BLaER1 treated with 17β-estradiol and CSF1 and Interleukin-3, amounts not matched to agents 10 nM and 100 nM (cell line): ENCODE data around the gene HVCN1.

Experiments used
- H3K27ac ChIP-seq, 11 experiments: shearing (Covaris generic); formaldehyde crosslinking; 2 replicates each; pipeline ENCODE4 v1.8.1; 2022
- H3K27me3 ChIP-seq, 11 experiments: shearing (Covaris generic); formaldehyde crosslinking; 2 replicates each; pipeline ENCODE4 v1.8.1; 2022
- H3K36me3 ChIP-seq, 11 experiments: shearing (Covaris generic); formaldehyde crosslinking; 2 replicates each; pipeline ENCODE4 v1.8.1; 2022
- H3K4me1 ChIP-seq, 10 experiments: shearing (Covaris generic); formaldehyde crosslinking; 2 replicates each; pipeline ENCODE4 v1.8.1; 2022
- H3K4me2 ChIP-seq, 11 experiments: shearing (Covaris generic); formaldehyde crosslinking; 2 replicates each; pipeline ENCODE4 v1.8.1; 2022
- H3K4me3 ChIP-seq, 10 experiments: shearing (Covaris generic); formaldehyde crosslinking; 2 replicates each; pipeline ENCODE4 v1.8.1; 2022
- H3K9ac ChIP-seq, 11 experiments: shearing (Covaris generic); formaldehyde crosslinking; 2 replicates each; pipeline ENCODE4 v1.8.1; 2022
- H3K9me3 ChIP-seq, 11 experiments: shearing (Covaris generic); formaldehyde crosslinking; replicated peaks in 1 of 11; 2 replicates each; pipeline ENCODE4 v1.8.1; 2022
- H4K20me1 ChIP-seq, 11 experiments: shearing (Covaris generic); formaldehyde crosslinking; 2 replicates each; pipeline ENCODE4 v1.8.1; 2022
- Cebpa-rat ChIP-seq, 11 experiments: shearing (Covaris generic); IDR thresholded peaks; 2 replicates each; pipeline ENCODE4 v1.8.1; 2022

HVCN1 gene

DNA sequence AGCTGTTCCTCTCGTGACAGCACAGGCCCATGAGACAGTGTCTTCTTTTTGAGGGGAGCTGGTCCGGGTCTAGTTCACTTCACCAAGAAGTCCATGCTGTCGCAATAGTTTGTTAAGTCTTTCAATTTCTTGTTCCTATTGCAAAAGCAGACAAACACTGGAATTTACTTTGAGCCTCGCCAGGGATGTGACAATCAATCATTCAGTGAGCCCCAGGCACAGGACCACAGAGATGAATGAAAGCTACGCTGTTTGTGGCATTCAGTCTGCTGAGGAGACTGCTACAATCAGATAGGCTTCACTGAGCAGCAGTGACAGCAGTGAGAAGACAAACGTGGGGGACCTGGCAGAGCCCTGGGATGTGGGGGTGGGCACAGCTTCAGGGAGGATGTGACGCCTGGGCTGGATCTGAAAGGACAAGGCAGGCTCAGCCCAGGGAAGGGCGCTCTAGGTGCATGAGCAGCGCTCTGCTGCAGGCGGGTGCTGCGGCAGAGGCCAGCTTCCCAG is 39.5 kb downstream of the HVCN1 start:
- peak in 5 of 11 experiments; percentile 45 to 92 (median 57); a peak in 6 of 22 replicates for TF ChIP-seq Cebpa-rat (IDR thresholded peaks at IDR 0.05)
- H3K4me1 ChIP-seq: peaks cover 43 to 98% (median 85%) of the 10 kb centered on the region in 10 experiments
- H3K9ac ChIP-seq: peak overlapping the region; percentile 7 to 79 (median 57); a peak in 17 of 22 replicates
- no peaks in the 10 kb centered on the region for H3K9me3 ChIP-seq
- H3K27me3 ChIP-seq: no peaks in the 10 kb centered on the region
- peak overlapping the region in 10 of 11 experiments; percentile 7 to 92 (median 70); a peak in 18 of 22 replicates for H3K27ac ChIP-seq
- H3K4me2 ChIP-seq: peak overlapping the region; percentile 59 to 83 (median 77)
- 0 out of 22 replicates have a peak, but pooled peaks cover 0 to 4% (median 0%) of the 10 kb centered on the region in 11 experiments for H4K20me1 ChIP-seq
- no peak overlapping the region; a peak in 1 of 20 replicates for H3K4me3 ChIP-seq
- peaks cover 19 to 71% (median 57%) of the 10 kb centered on the region in 11 experiments for H3K36me3 ChIP-seq

DNA sequence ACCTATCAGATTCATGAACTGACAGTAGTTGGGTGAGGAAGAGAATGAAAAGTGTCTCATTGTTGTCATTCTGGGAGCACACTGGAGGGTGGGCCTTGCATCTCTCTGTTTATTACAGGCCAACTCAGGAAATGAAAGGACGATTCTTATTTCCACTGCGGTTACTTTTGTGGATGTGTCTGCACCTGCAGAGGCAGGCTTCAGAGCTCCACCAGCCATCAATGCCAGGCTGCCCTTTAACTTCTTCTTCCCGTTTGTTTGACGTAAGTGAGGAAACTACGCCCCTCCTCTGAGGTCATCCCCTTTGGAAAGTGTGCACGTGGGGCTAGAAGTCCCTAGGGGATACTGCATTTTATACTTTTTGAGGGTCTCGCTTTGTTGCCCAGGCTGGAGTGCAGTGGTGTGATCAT is 41.3 kb downstream of the HVCN1 start:
- Histone ChIP-seq H4K20me1 (0 out of 22 replicates have a peak, but pooled peaks cover 0 to 4% (median 0%) of the 10 kb centered on the region in 11 experiments), H3K4me3 (peak overlapping the region in 2 of 10 experiments; percentile 5 to 35; a peak in 2 of 20 replicates), H3K27ac (peak overlapping the region in 9 of 11 experiments; percentile 5 to 92 (median 73); a peak in 18 of 22 replicates), H3K4me1 (peaks cover 49 to 100% (median 89%) of the 10 kb centered on the region in 10 experiments), H3K36me3 (peaks cover 19 to 53% (median 42%) of the 10 kb centered on the region in 11 experiments), H3K4me2 (peak overlapping the region; percentile 59 to 83 (median 77)), H3K9ac (peak overlapping the region in 7 of 11 experiments; percentile 1 to 75 (median 67); a peak in 11 of 22 replicates), H3K27me3 (no peaks in the 10 kb centered on the region), H3K9me3 (no peaks in the 10 kb centered on the region)
- no peak for TF ChIP-seq Cebpa-rat (IDR thresholded peaks at IDR 0.05)

- H3K27me3 ChIP-seq: no peaks in the 10 kb centered on the region
- H3K36me3 ChIP-seq: peaks cover 0 to 9% (median 0%) of the 10 kb centered on the region in 11 experiments; a peak in 3 of 22 replicates
- H3K9ac ChIP-seq: peak overlapping the region in 9 of 11 experiments; percentile 18 to 68 (median 37); a peak in 12 of 22 replicates
- TF ChIP-seq Cebpa-rat (IDR thresholded peaks at IDR 0.05): no peak
- peak overlapping the region; percentile 65 to 83 (median 77) for H3K4me2 ChIP-seq
- no peaks in the 10 kb centered on the region for H3K9me3 ChIP-seq
- no peaks in the 10 kb centered on the region for H4K20me1 ChIP-seq
- H3K27ac ChIP-seq: peak overlapping the region in 8 of 11 experiments; percentile 21 to 92 (median 63); a peak in 15 of 22 replicates
- peaks cover 75 to 100% (median 100%) of the 10 kb centered on the region in 10 experiments for H3K4me1 ChIP-seq
- peak overlapping the region in 1 of 10 experiments; percentile 9; a peak in 1 of 20 replicates for H3K4me3 ChIP-seq
Observed at GRCh38 chr12:110641521-110641920, 47.4 kb downstream of the HVCN1 start.

DNA sequence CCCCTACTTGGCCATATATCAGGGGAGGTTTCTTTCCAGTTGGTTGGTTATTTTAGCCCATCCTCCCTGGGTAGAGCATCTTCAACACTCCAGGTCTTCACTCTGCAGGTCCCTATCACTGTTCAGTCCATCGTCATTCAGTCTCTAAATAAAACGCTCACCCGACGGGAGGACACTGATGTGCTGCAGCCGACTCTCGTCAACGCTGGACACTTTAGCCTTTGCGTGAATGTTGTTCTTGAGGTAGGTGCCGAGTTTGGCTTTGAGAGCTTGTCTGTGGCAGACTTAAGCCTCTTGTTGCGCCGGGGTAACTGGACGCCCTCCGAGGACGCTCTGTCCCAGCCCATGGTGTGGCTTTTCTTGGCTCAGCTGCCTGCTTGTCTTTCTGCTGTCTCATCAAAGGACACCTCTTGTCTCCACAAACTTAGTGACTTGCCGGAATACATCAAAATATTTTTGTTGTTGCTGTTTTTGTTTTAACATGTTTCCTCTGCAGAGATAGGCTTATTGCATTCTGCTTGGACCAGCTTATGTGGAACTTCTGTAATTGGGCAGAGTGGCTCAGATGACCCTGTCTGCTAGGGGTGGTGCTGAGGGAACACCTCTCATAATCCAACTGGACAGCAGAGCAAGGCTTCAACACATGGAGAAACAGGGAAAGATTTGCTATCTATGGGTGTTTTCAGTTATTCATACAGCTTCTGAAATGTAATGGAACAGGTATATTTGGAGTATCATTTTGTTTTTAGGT is 48.5 kb downstream of the HVCN1 start:
- Histone ChIP-seq H3K27me3 (no peaks in the 10 kb centered on the region), H3K9ac (peak overlapping the region in 6 of 11 experiments; percentile 5 to 68 (median 33); a peak in 8 of 22 replicates), H3K27ac (peak overlapping the region in 9 of 11 experiments; percentile 36 to 92 (median 62); a peak in 17 of 22 replicates), H3K4me2 (peak overlapping the region; percentile 64 to 83 (median 77)), H3K9me3 (no peaks in the 10 kb centered on the region), H3K4me3 (no peak overlapping the region), H3K36me3 (peaks cover 0 to 6% (median 0%) of the 10 kb centered on the region in 11 experiments; a peak in 3 of 22 replicates), H3K4me1 (peaks cover 86 to 100% (median 100%) of the 10 kb centered on the region in 10 experiments), H4K20me1 (no peaks in the 10 kb centered on the region)
- no peak for TF ChIP-seq Cebpa-rat (IDR thresholded peaks at IDR 0.05)

DNA sequence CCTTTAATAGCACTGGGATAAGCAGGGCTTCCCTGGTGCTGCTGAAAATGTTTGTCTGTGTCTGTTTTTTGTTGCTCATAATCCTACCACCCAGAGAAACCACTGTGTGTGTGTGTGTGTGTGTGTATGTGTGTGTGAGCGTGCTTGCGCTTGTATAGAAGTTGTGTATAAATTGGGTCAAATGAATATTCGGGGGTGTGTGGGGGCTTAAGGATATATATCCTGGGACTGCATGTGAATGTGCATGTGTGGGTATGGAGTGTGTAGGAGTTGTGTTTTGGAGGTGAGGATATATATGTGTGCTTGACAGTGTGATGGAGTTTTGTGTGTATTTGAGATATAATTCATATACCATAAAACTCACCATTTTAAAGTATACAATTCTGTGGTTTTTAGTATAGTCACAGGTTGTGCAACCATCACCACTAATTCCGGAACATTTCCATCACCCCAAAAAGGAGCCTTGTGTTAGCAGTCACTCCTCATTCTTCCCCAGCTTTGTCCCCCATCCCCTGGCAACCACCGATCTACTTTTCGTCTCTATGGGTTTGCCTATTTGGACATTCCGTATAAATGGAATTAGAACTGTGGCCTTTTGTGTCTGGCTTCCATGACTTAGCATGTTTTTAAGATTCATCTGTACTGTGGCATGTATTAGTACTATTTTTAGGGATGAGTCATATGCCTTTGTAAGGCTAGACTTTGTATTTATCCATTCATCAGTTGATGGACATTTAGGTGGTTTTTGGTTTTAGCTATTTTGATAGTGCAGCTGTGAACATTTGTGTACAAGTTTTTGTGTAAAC is 49.4 kb downstream of the HVCN1 start:
- Histone ChIP-seq H3K4me3 (no peak overlapping the region), H3K9ac (peak overlapping the region in 2 of 11 experiments; percentile 35 to 58; a peak in 3 of 22 replicates), H3K4me1 (peaks cover 95 to 100% (median 98%) of the 10 kb centered on the region in 10 experiments), H3K36me3 (no peaks in the 10 kb centered on the region), H3K4me2 (peak overlapping the region; percentile 64 to 83 (median 77)), H3K27ac (peak overlapping the region in 10 of 11 experiments; percentile 10 to 92 (median 60); a peak in 19 of 22 replicates), H4K20me1 (no peaks in the 10 kb centered on the region), H3K9me3 (no peaks in the 10 kb centered on the region), H3K27me3 (no peaks in the 10 kb centered on the region)
- no peak for TF ChIP-seq Cebpa-rat (IDR thresholded peaks at IDR 0.05)

GRCh38 chr12:110638796-110639195 is 50.1 kb downstream of the HVCN1 start:
- H3K4me2 ChIP-seq: peak overlapping the region; percentile 64 to 83 (median 77); a peak in 21 of 22 replicates
- H3K4me1 ChIP-seq: peaks cover 89 to 98% (median 92%) of the 10 kb centered on the region in 10 experiments
- no peaks in the 10 kb centered on the region for H3K9me3 ChIP-seq
- no peak for TF ChIP-seq Cebpa-rat (IDR thresholded peaks at IDR 0.05)
- no peaks in the 10 kb centered on the region for H3K27me3 ChIP-seq
- H3K4me3 ChIP-seq: no peak overlapping the region
- no peaks in the 10 kb centered on the region for H3K36me3 ChIP-seq
- H3K9ac ChIP-seq: no peak overlapping the region
- peak overlapping the region in 7 of 11 experiments; percentile 54 to 92 (median 64); a peak in 11 of 22 replicates for H3K27ac ChIP-seq
- no peaks in the 10 kb centered on the region for H4K20me1 ChIP-seq

GRCh38 chr12:110637869-110638441 is 51.0 kb downstream of the HVCN1 start:
- H3K36me3 ChIP-seq: no peaks in the 10 kb centered on the region
- no peak overlapping the region for H3K4me3 ChIP-seq
- no peaks in the 10 kb centered on the region for H4K20me1 ChIP-seq

GRCh38 chr12:110636516-110636915 is 52.4 kb downstream of the HVCN1 start:
- H3K4me3 ChIP-seq: no peak overlapping the region

More at GRCh38 chr12:110637869-110638441, 51.0 kb downstream of the HVCN1 start:
- H3K27ac ChIP-seq: peak overlapping the region in 4 of 11 experiments; percentile 12 to 92 (median 58); a peak in 4 of 22 replicates
- no peak overlapping the region for H3K9ac ChIP-seq
- peaks cover 80 to 89% (median 85%) of the 10 kb centered on the region in 10 experiments for H3K4me1 ChIP-seq
- no peak for TF ChIP-seq Cebpa-rat (IDR thresholded peaks at IDR 0.05)
- no peaks in the 10 kb centered on the region for H3K9me3 ChIP-seq
- no peaks in the 10 kb centered on the region for H3K27me3 ChIP-seq
- H3K4me2 ChIP-seq: peak overlapping the region; percentile 43 to 83 (median 77); a peak in 21 of 22 replicates

More at GRCh38 chr12:110636516-110636915, 52.4 kb downstream of the HVCN1 start:
- Histone ChIP-seq H3K4me1 (peaks cover 66 to 79% (median 71%) of the 10 kb centered on the region in 10 experiments), H3K27me3 (no peaks in the 10 kb centered on the region), H3K9ac (no peak overlapping the region), H3K27ac (peak overlapping the region in 5 of 11 experiments; percentile 15 to 50 (median 27); a peak in 8 of 22 replicates), H3K4me2 (peak overlapping the region; percentile 64 to 83 (median 77)), H3K36me3 (no peaks in the 10 kb centered on the region), H4K20me1 (no peaks in the 10 kb centered on the region), H3K9me3 (no peaks in the 10 kb centered on the region)
- TF ChIP-seq Cebpa-rat (IDR thresholded peaks at IDR 0.05): no peak
